Activated CD8-positive, alpha-beta memory T cell treated with anti-CD3 and anti-CD28 coated beads for 1 hour (primary cell): ENCODE results near the gene TMEM235.
"Not testable (repeated sequence)": the region's sequence is repeated elsewhere in the genome, so short reads cannot be mapped to it uniquely, and the experiment has no call there.

Experiments
- DNase-seq, 2 donors: peaks; one replicate each; pipeline ENCODE4 v3.0.0-alpha.2; 2020; ENCODE audit warnings: low read depth in 1 of 2; ENCODE audit errors: extremely low read depth in 1 of 2

The TMEM235 gene

GRCh38 chr17:78214706-78215061, 16.7 kb upstream of the TMEM235 start:
- DNase-seq = no peak

DNA sequence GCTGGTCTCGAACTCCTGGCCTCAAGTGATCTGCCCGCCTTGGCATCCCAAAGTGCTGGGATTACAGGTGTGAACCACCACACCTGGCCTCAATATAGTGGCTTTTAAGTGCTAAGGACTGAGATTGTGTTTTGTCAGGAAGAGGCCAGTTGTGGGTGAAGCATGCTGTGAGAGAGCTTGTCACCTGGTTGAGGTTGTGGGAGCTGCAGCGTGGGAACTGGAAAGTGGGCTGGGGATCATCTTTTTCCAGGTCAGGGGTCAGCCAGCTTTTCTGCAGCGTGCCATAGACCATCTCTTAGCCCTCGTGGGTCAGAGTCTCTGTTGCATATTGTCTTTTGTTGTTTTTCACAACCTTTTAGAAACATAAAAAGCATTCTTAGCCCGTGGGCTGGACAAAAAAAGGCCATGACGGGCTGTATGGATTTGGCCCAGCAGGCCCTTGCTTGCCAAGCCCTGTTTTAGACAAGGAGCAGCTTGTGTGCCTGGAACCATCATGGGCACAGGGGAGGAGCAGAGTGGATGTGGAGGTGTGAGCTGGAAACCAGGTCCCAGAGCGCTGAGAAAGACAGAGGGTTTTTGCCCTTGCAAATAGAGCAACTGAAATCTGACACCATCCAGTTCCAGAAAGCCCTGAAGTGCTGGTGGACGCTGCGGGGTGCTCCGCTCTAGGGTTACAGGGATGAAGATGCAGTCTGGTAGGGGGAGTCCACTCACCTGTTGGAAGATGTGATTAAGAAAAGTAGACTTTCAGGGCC, 11.9 kb upstream of the TMEM235 start:
- DNase-seq = no peak

DNA sequence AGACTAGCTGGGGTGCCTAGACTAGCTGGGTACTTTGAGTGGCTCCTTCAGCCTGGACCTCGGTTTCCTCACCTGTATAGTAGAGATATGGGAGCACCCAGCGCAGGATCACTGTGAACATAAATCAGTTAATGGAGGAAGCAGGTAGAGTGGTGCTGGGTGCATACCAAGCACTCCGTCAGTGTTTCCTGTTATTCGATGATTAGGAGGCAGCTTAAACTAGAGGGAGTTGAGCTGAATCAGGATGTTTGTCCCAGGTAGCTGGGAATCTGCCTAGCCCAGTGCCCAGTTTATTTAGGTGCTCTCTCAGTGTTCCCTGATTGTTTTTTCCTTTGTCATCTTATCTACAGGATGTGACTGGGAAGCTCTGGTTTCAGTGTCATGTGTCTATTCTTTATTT, 8.4 kb upstream of the TMEM235 start:
- DNase-seq = no peak

DNA sequence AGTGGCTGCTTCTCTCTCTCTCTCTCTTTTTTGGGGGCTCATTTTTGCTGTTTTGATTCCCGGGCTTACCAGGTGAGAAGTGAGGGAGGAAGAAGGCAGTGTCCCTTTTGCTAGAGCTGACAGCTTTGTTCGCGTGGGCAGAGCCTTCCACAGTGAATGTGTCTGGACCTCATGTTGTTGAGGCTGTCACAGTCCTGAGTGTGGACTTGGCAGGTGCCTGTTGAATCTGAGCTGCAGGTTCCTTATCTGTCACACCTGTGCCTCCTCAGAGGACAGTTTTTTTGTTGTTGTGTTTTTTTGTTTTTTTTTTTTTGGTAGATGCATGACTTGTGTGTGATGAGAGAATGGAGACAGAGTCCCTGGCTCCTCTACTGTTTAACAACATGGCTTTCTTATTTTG, 7.7 kb upstream of the TMEM235 start:
- DNase-seq = no peak

DNA sequence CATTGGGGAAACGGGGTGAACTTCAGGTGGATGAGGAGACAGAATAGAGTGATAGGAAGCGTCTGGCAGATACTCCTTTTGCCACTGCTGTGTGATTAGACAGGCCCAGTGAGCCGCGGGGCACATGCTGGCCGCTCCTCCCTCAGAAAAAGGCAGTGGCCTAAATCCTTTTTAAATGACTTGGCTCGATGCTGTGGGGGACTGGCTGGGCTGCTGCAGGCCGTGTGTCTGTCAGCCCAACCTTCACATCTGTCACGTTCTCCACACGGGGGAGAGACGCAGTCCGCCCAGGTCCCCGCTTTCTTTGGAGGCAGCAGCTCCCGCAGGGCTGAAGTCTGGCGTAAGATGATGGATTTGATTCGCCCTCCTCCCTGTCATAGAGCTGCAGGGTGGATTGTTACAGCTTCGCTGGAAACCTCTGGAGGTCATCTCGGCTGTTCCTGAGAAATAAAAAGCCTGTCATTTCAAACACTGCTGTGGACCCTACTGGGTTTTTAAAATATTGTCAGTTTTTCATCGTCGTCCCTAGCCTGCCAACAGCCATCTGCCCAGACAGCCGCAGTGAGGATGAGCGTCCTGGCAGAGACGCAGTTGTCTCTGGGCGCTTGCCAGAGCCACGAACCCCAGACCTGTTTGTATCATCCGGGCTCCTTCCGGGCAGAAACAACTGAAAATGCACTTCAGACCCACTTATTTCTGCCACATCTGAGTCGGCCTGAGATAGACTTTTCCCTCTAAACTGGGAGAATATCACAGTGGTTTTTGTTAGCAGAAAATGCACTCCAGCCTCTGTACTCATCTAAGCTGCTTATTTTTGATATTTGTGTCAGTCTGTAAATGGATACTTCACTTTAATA, 7.0 kb upstream of the TMEM235 start:
- DNase-seq = no peak

DNA sequence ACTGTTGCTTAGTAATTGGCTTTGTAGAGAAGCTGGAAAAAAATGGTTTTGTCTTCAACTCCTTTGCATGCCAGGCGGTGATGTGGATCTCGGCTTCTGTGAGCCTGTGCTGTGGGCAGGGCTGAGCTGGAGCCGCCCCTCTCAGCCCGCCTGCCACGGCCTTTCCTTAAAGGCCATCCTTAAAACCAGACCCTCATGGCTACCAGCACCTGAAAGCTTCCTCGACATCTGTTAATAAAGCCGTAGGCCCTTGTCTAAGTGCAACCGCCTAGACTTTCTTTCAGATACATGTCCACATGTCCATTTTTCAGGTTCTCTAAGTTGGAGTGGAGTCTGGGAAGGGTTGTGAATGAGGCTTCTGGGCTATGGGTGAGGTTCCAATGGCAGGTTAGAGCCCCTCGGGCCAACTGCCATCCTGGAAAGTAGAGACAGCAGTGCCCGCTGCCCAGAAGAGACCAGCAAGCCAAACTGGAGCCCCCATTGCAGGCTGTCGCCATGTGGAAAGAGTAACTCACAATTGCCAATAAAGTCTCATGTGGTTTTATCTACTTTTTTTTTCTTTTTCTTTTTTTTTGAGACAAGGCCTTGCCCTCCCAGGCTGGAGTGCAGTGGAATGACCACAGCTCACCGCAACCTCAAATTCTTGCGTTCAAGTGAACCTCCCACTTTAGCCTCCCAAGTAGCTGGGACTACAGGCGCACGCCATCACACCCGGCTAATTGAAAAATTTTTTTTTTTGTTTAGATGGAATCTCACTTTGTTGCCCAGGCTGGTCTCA, 6.2 kb upstream of the TMEM235 start:
- DNase-seq = no peak

GRCh38 chr17:78226055-78226758, 5.2 kb upstream of the TMEM235 start:
- DNase-seq = no peak

- no peak for DNase-seq
Observed at GRCh38 chr17:78226759-78227454, 4.5 kb upstream of the TMEM235 start.

DNA sequence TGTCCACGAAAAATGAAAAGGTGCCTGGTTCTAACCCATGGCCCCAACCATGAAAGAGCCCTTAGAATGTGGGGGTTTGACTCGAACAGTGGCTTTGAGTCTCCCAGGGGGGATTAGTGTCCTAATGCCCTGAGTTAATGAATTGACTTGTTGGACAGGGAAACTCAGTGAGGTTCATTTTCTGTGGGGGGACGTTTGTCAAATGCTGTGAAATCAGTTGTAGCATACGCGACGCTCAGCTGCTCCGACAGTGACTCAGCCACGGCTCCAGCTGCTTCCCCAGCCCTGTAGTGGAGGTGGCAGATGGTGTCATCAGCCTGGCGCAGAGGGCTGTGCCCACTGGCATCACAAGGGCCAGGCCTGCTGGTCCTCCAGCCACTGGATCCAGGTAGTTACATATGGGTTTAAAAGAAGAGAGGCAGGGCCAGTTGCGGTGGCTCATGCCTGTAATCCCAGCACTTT, 3.9 kb upstream of the TMEM235 start:
- DNase-seq = no peak

DNA sequence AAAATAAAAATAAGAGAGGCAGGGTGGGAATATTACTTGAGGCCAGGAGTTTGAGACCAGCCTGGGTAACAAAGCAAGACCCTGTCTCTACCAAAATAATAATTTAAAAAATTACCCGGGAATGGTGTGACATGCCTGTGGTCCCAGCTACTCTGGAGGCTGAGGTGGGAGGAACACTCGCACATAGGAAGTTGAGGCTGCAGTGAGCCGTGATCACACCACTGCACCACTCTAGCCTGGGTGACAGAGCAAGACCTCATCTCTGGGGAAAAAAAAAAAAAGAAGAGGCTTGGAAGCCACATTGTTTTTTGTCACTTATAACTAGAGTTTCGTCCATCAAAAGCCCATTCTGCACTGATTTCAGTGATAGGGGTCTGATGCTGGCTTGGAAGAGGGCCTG, 3.3 kb upstream of the TMEM235 start:
- DNase-seq = no peak

- no peak for DNase-seq
Observed at GRCh38 chr17:78230252-78230962, 1.0 kb upstream of the TMEM235 start.

DNA sequence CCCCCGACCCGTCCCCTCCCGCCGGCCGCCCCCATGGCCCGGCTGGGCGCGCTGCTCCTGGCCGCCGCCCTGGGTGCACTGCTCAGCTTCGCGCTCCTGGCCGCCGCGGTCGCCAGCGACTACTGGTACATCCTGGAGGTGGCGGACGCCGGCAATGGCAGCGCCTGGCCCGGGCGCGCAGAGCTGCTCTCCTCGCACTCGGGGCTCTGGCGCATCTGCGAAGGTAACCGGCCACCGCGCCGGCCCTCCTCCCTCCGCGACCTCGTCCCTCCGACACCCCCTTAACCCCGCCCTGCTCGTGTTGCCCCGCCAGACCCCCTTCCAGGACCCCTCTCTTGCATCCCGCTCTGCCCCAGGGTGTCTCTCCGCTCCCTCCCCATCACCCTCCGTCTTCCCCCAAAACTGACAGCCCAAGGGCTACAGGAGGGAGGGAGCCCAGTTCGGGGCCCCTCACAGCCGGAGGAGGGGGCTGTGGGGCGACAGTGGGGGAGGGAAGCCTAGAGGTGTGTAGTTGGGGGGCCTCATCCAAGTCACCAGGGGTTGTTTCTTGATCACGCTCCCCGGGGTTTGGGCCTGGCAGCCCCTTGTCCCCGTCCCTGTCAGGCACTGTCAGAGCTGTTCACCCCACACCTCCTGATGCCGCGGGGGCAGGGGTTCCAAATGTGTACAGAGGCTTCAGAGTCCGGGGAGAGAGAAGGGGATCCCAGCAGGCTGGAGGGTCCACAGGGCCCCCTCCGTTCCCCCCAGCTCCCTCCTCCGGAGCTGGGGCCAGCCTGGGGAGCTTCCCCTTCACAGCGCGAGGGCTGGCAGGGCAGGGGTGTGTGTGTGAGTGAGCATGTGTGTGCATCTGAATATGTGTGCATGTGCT, 794 bp downstream of the TMEM235 start:
- no peak for DNase-seq

DNA sequence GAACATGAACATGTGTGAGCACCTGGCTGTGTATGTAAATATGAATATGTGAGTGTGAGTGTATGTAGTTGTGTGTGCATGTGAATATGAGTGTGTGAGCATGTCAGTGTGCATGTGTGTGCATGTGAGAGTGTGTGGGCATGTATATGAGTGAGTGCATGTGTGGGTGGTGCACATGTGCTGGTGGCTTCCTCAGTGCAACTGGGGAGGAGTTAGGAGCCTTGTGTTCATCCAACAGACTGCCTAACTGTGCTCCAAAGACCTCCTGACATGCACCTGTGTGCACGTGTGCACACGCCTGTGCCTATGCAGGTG, 1.4 kb downstream of the TMEM235 start:
- DNase-seq = no peak

GRCh38 chr17:78233678-78234077, 2.2 kb downstream of the TMEM235 start:
- DNase-seq = no peak

GRCh38 chr17:78234261-78234865, 2.9 kb downstream of the TMEM235 start:
- DNase-seq = no peak

DNA sequence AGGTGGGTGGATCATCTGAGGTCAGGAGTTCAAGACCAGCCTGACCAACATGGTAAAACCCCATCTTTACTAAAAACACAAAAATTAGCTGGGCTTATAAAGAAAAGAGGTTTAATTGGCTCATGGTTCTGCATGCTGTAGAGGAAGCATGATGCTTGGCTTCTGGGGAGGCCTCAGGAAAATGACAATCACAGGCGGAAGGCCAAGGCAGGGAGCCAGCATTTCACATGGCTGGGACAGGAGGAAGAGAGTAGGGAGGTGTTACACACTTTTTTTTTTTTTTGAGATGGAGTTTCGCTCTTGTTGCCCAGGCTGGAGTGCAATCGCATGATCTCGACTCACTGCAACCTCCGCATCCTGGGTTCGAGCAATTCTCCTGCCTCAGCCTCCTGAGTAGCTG, 3.6 kb downstream of the TMEM235 start:
- DNase-seq = not testable (repeated sequence)

GRCh38 chr17:78235885-78236284, 4.5 kb downstream of the TMEM235 start:
- no peak for DNase-seq

- no peak for DNase-seq
Observed at GRCh38 chr17:78236362-78237127, 5.1 kb downstream of the TMEM235 start.
